GM12872 (cell line): ENCODE results near the gene MAP9.

ENCODE experiments used
- CTCF ChIP-seq: IDR thresholded peaks from 3 replicates; pipeline ENCODE4 v1.5.1; 2011; ENCODE audit warnings: low read depth, mild to moderate bottlenecking, low read length, moderate library complexity; ENCODE audit not compliant: insufficient read depth

MAP9 gene

GRCh38 chr4:155376387-155377268 is at the start of gene MAP9:
MAP9 (minus strand) TSS chr4:155376965; CDS start chr4:155375850, 1,115 bp downstream.
- no peak for TF ChIP-seq CTCF

GRCh38 chr4:155423671-155424070 is 46.9 kb upstream of the MAP9 start:
- no peak for TF ChIP-seq CTCF

- no peak for TF ChIP-seq CTCF
Observed at GRCh38 chr4:155419266-155419665, 42.5 kb upstream of the MAP9 start.

- no peak for TF ChIP-seq CTCF
Observed at GRCh38 chr4:155415662-155416061, 38.9 kb upstream of the MAP9 start.

- no peak for TF ChIP-seq CTCF
Observed at GRCh38 chr4:155413451-155413850, 36.7 kb upstream of the MAP9 start.

DNA sequence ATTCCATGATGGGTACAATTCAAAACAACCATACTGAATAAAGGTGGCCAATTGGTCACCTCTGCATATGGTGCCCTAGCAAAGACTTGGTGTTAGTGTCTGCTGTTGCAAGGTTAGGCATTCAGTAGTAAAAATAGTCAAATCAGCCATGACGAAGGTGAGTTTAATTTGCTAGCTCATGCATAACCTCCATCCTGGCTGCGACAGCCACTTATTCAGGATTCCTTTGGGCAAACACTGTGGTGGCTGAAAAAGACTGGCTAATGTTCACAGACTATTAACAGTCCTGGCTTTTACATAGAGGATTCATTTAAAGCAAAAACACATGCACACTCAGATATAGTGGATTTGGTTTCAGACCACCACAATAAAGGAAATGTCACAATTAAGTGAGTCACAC is 34.8 kb upstream of the MAP9 start:
- TF ChIP-seq CTCF = no peak

GRCh38 chr4:155408796-155409195 is 32.0 kb upstream of the MAP9 start:
- no peak for TF ChIP-seq CTCF
